ENCODE data around the gene ATP5MC2.

The ATP5MC2 gene

GRCh38 chr12:53617700-53618099 lies 58.2 kb downstream of the ATP5MC2 start:
- no peak overlapping the region for H3K27ac ChIP-seq (ENCODE audit: low read depth, low read length)

GRCh38 chr12:53616950-53617349 lies 58.9 kb downstream of the ATP5MC2 start:
- no peak overlapping the region for H3K9ac ChIP-seq (ENCODE audit: low read length)
- no peak overlapping the region for H3K4me3 ChIP-seq (ENCODE audit: low read length)
- H3K27ac ChIP-seq (ENCODE audit: low read depth, low read length) = no peak overlapping the region
- no peaks in the 10 kb centered on the region for H3K36me3 ChIP-seq (ENCODE audit: control insufficient read depth, insufficient read depth, low read length)
- H3K4me1 ChIP-seq (ENCODE audit: control insufficient read depth, insufficient read depth, low read length) = peaks cover 2% of the 10 kb centered on the region
- H3K27me3 ChIP-seq (ENCODE audit: control insufficient read depth, insufficient read depth, low read length) = no peaks in the 10 kb centered on the region

More at GRCh38 chr12:53617700-53618099, 58.2 kb downstream of the ATP5MC2 start:
- Histone ChIP-seq H3K4me3 (ENCODE audit: low read length) (no peak overlapping the region), H3K4me1 (ENCODE audit: control insufficient read depth, insufficient read depth, low read length) (peaks cover 2% of the 10 kb centered on the region), H3K9ac (ENCODE audit: low read length) (no peak overlapping the region), H3K27me3 (ENCODE audit: control insufficient read depth, insufficient read depth, low read length) (no peaks in the 10 kb centered on the region), H3K36me3 (ENCODE audit: control insufficient read depth, insufficient read depth, low read length) (no peaks in the 10 kb centered on the region)

Data from rectal smooth muscle tissue (tissue), 1 donor.